GM12891 (cell line): Measurements from ENCODE around the gene BTBD9.

Experiments used
- POLR2A ChIP-seq: IDR thresholded peaks from 2 replicates; pipeline ENCODE4 v1.6.1; 2011; ENCODE audit warnings: low read depth, low read length, control low read depth
- POLR2AphosphoS5 ChIP-seq: IDR thresholded peaks from 2 replicates; pipeline ENCODE4 v1.6.1; 2011; ENCODE audit warnings: low read depth, low read length, control low read depth
- SPI1 ChIP-seq: IDR thresholded peaks from 2 replicates; pipeline ENCODE4 v1.6.1; 2011; ENCODE audit warnings: low read depth, low read length, control low read depth
- TAF1 ChIP-seq: IDR thresholded peaks from 2 replicates; pipeline ENCODE4 v1.6.1; 2011; ENCODE audit warnings: low read depth, low read length, control low read depth

- TF ChIP-seq TAF1: no peak
- TF ChIP-seq POLR2AphosphoS5: no peak
- TF ChIP-seq POLR2A: no peak
- no peak for TF ChIP-seq SPI1
These were observed 475.0 kb downstream of the BTBD9 start for GRCh38 chr6:38164671-38165108.
